ENCODE data around the gene TANC1. TPM values are rescaled to one million over a fixed set of nuclear protein-coding genes. Genes with fewer than 3 reads are reported as not detected.

Gene TANC1
- total and polyA plus RNA-seq, 5 donors: 22.8 to 75.8 (median 46.5) TPM

- no peak for DNase-seq
- Histone ChIP-seq H3K27ac (ENCODE audit: low read length) (no peak overlapping the region), H3K4me3 (ENCODE audit: low read length) (no peak overlapping the region), H3K4me1 (ENCODE audit: control insufficient read depth, insufficient read depth, low read length) (peaks cover 3% of the 10 kb centered on the region), H3K9me3 (ENCODE audit: control insufficient read depth, low read length) (no peaks in the 10 kb centered on the region), H3K27me3 (ENCODE audit: control insufficient read depth, insufficient read depth) (no peaks in the 10 kb centered on the region)
- ATAC-seq: no peak
- intact Hi-C loops (cut with DNase I): no loop called here
- 95% methylated on average over 7 of the region's 7 CpGs for WGBS
These were observed 278.0 kb downstream of the TANC1 start for GRCh38 chr2:159246325-159246988.

DNA sequence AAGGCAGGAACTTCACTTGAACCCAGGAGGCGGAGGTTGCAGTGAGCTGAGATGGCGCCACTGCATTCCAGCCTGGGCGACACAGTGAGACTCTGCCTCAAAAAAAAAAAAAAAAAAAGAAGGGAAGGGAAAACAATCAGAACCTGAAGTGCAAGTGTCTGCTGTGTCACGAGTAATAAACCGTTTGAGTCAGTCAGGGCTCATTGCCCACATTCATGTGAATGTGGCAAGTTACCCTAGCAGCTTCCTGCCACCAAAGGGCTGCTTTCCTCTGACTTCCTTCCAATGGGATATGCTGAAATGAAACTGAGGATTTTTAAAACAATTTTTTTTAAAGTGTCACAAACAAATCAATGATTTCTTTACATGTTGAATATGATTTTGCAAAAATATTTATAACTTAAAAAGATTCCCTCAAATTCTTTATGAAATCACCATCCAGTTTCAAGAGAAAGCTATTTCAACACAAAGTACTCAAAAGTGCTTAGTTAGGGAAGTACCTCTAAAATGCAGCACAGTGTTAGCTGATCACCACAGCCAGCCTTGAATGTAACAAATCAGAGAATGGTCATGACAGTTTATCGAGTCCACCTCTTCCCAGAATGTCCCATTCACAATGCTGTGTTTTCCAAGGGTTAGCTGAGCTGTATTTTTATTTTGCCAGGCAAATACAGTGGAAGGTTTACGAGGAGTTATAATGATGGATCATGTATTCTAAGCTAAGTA is 281.7 kb downstream of the TANC1 start:
- no peaks in the 10 kb centered on the region for H3K9me3 ChIP-seq (ENCODE audit: control insufficient read depth, low read length)
- peak overlapping the region; percentile 93 for H3K27ac ChIP-seq (ENCODE audit: low read length)
- intact Hi-C loops (cut with DNase I): no loop called here
- DNase-seq (peak; percentile 54 to 58 (median 57)), ATAC-seq (peak; percentile 86 to 88)
- H3K27me3 ChIP-seq (ENCODE audit: control insufficient read depth, insufficient read depth): no peaks in the 10 kb centered on the region
- H3K4me3 ChIP-seq (ENCODE audit: low read length): peak overlapping the region; percentile 5
- H3K4me1 ChIP-seq (ENCODE audit: control insufficient read depth, insufficient read depth, low read length): peaks cover 3% of the 10 kb centered on the region
- WGBS: 36% methylated on average over 7 of the region's 7 CpGs

DNA sequence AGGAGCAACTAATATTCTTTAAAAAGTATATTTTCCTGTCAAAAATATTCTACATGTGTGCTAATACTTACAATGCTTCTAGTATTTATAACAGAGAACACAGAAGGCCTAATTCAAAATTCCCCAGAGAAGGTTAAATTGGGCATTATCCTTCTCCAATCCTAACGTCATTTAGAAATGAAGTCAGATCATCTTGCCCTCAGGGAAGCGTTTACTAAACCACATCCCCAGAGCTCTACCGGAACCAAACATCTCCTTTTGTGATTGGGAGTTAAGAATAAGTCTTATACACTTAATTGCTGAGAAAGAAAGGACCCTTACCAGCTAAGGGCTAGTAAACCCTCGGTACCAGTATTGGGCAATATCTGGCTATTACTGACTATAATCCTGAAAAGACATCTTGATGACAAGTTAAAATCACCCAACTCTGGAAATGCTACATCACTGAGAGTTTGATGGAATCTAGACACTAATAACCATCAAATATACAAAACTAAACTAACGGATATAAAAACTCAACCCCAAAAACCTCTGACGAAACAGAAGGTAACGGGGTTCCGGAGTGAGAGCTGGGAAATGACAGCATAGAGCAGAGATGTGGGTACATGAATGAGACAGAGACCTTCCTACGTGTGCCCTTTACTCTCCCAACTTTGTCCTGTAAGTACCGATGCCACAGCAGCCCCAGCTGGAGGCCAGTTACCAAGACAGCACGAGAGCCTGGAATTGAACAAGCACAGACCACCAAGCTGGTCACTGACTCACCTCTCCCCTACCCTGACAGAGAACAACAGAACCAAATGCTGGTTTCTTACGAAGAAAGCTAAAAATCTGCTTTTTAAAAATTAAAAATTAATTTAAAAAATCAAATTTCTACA is 283.1 kb downstream of the TANC1 start:
- Histone ChIP-seq H3K4me3 (ENCODE audit: low read length) (no peak overlapping the region), H3K4me1 (ENCODE audit: control insufficient read depth, insufficient read depth, low read length) (peaks cover 3% of the 10 kb centered on the region), H3K9me3 (ENCODE audit: control insufficient read depth, low read length) (no peaks in the 10 kb centered on the region), H3K27me3 (ENCODE audit: control insufficient read depth, insufficient read depth) (no peaks in the 10 kb centered on the region), H3K27ac (ENCODE audit: low read length) (no peak overlapping the region)
- 78% methylated on average over 12 of the region's 12 CpGs for WGBS
- DNase-seq (no peak), ATAC-seq (no peak)
- intact Hi-C loops (cut with DNase I): no loop called here

GRCh38 chr2:159252905-159253304 is 284.5 kb downstream of the TANC1 start:
- H3K4me3 ChIP-seq (ENCODE audit: low read length): no peak overlapping the region
- intact Hi-C loops (cut with DNase I): no loop called here
- DNase-seq: no peak
- H3K27ac ChIP-seq (ENCODE audit: low read length): no peak overlapping the region
- H3K9me3 ChIP-seq (ENCODE audit: control insufficient read depth, low read length): no peaks in the 10 kb centered on the region
- no peaks in the 10 kb centered on the region for H3K27me3 ChIP-seq (ENCODE audit: control insufficient read depth, insufficient read depth)
- H3K4me1 ChIP-seq (ENCODE audit: control insufficient read depth, insufficient read depth, low read length): peaks cover 3% of the 10 kb centered on the region
- no peak for ATAC-seq
- WGBS: 95% methylated on average over 4 of the region's 4 CpGs

GRCh38 chr2:159256159-159256558 is 287.7 kb downstream of the TANC1 start:
- DNase-seq: no peak
- Histone ChIP-seq H3K4me3 (ENCODE audit: low read length) (no peak overlapping the region), H3K9me3 (ENCODE audit: control insufficient read depth, low read length) (no peaks in the 10 kb centered on the region), H3K27me3 (ENCODE audit: control insufficient read depth, insufficient read depth) (no peaks in the 10 kb centered on the region), H3K4me1 (ENCODE audit: control insufficient read depth, insufficient read depth, low read length) (no peaks in the 10 kb centered on the region), H3K27ac (ENCODE audit: low read length) (no peak overlapping the region)
- no peak for ATAC-seq
- 63% methylated on average over 2 of the region's 2 CpGs for WGBS
- intact Hi-C loops (cut with DNase I): no loop called here

DNA sequence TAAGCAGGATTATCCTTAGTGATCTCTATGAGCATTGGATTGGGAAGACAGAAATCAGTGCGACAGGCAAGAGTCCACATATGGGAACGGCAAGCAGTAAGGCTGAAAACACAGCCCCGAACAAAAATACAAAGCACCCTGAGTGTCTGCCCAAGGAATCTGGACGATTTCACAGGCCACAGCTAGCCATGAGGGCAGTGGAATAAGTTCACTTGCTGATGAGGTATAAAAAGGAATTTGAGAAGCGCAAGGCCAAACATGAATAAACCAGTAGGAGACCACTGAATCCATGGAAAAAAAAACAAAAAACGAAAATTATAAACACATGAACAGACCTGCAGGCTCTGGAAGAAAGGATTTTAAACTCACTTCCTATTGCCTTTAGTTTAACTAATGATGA is 293.8 kb downstream of the TANC1 start:
- Histone ChIP-seq H3K27me3 (ENCODE audit: control insufficient read depth, insufficient read depth) (no peaks in the 10 kb centered on the region), H3K4me1 (ENCODE audit: control insufficient read depth, insufficient read depth, low read length) (no peaks in the 10 kb centered on the region), H3K4me3 (ENCODE audit: low read length) (no peak overlapping the region), H3K27ac (ENCODE audit: low read length) (no peak overlapping the region), H3K9me3 (ENCODE audit: control insufficient read depth, low read length) (no peaks in the 10 kb centered on the region)
- ATAC-seq (no peak), DNase-seq (no peak)
- intact Hi-C loops (cut with DNase I): no loop called here
- WGBS: 81% methylated on average over 6 of the region's 6 CpGs

DNA sequence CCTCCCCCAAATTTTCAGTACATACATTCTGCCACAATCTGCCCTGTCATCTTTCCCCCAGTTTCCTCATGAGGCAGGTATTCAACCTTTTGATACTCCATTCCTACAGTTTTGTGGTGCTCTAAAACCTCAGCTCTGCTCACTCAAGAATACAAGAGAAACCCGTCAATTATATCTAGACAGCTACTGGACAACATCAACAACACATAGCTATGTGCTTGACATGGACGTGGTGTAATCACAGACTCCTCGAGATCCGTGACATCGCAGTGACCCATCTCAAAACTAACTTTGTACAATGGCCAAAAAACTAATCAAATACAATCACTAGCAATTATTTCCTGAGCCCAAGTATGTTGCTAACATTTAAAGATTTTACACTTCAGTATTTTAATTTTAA is 294.5 kb downstream of the TANC1 start:
- no peaks in the 10 kb centered on the region for H3K4me1 ChIP-seq (ENCODE audit: control insufficient read depth, insufficient read depth, low read length)
- no peaks in the 10 kb centered on the region for H3K9me3 ChIP-seq (ENCODE audit: control insufficient read depth, low read length)
- DNase-seq (no peak), ATAC-seq (peak; percentile 79 to 90)
- intact Hi-C loops (cut with DNase I): no loop called here
- H3K27me3 ChIP-seq (ENCODE audit: control insufficient read depth, insufficient read depth): no peaks in the 10 kb centered on the region
- H3K4me3 ChIP-seq (ENCODE audit: low read length): no peak overlapping the region
- 51% methylated on average over 5 of the region's 5 CpGs for WGBS
- no peak overlapping the region for H3K27ac ChIP-seq (ENCODE audit: low read length)

- peak in 1 of 2 donors; percentile 45 for ATAC-seq
These were observed 296.7 kb downstream of the TANC1 start for GRCh38 chr2:159265171-159265576.

DNA sequence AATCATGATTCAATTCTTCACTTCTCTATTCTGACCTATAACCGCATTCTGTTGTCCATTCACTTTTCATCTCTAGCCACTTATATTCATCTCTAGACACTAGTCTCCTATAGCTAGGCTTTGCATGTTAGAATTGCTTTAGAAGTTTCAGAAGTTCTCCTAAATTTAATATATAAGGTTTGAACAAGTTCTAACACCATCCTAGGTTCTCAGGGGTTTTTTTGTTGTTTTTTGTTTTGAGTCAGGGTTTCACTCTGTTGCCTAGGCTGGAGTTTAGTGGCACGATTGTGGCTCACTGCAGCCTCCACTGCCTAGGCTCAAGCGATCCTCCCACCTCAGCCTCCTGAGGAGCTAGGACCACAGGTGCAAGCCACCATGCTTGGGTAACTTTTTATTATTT is 298.1 kb downstream of the TANC1 start:
- no peak overlapping the region for H3K27ac ChIP-seq (ENCODE audit: low read length)
- ATAC-seq (no peak), DNase-seq (no peak)
- H3K9me3 ChIP-seq (ENCODE audit: control insufficient read depth, low read length): no peaks in the 10 kb centered on the region
- no peaks in the 10 kb centered on the region for H3K27me3 ChIP-seq (ENCODE audit: control insufficient read depth, insufficient read depth)
- no peak overlapping the region for H3K4me3 ChIP-seq (ENCODE audit: low read length)
- no peaks in the 10 kb centered on the region for H3K4me1 ChIP-seq (ENCODE audit: control insufficient read depth, insufficient read depth, low read length)
- over 99% methylated on average over 3 of the region's 3 CpGs for WGBS
- intact Hi-C loops (cut with DNase I): no loop called here

More at GRCh38 chr2:159265171-159265576, 296.7 kb downstream of the TANC1 start:
- Histone ChIP-seq H3K4me3 (ENCODE audit: low read length) (no peak overlapping the region), H3K9me3 (ENCODE audit: control insufficient read depth, low read length) (no peaks in the 10 kb centered on the region), H3K4me1 (ENCODE audit: control insufficient read depth, insufficient read depth, low read length) (no peaks in the 10 kb centered on the region), H3K27me3 (ENCODE audit: control insufficient read depth, insufficient read depth) (no peaks in the 10 kb centered on the region), H3K27ac (ENCODE audit: low read length) (no peak overlapping the region)
- no peak for DNase-seq
- intact Hi-C loops (cut with DNase I): no loop called here
- WGBS: 84% methylated on average over 1 of the region's 1 CpG

DNA sequence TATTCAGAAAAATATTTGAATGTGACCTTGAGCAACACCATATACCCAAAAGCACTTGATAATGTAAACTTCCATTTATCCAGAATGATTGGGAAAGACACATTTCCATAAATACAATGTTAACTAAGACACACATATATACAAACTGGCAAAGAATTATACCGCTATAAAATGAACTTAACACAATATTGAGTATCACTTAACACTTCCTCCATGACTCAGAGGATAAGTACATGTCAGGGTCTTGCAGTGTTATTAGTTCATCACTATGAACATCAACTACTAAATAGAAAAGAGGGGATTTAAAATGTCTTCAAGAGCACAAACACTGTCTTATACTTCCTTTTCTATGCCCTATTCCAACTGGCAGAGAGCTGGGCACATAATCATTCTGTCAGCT is 299.5 kb downstream of the TANC1 start:
- Histone ChIP-seq H3K4me1 (ENCODE audit: control insufficient read depth, insufficient read depth, low read length) (no peaks in the 10 kb centered on the region), H3K9me3 (ENCODE audit: control insufficient read depth, low read length) (no peaks in the 10 kb centered on the region), H3K27me3 (ENCODE audit: control insufficient read depth, insufficient read depth) (no peaks in the 10 kb centered on the region), H3K4me3 (ENCODE audit: low read length) (no peak overlapping the region), H3K27ac (ENCODE audit: low read length) (no peak overlapping the region)
- no peak for ATAC-seq
- DNase-seq: no peak
- WGBS: 95% methylated on average over 1 of the region's 1 CpG
- intact Hi-C loops (cut with DNase I): no loop called here
